ENCODE data around the gene MIPOL1.
"Not testable (repeated sequence)": the region's sequence is repeated elsewhere in the genome, so short reads cannot be mapped to it uniquely, and the experiment has no call there.

MIPOL1 gene

GRCh38 chr14:37197421-37198272 lies at the start of gene MIPOL1:
TSS of gene MIPOL1 (plus strand) at chr14:37197937. CDS start at chr14:37247889, 49,952 bp downstream.
- H3K36me3 Mint-ChIP-seq = no peaks in the 10 kb centered on the region
- no peak within 1 kb of the TSS for H3K27ac Mint-ChIP-seq
- H3K9me3 Mint-ChIP-seq = peaks cover 8% of the 10 kb centered on the region
- peak within 1 kb of the TSS; percentile 63 for H3K4me3 Mint-ChIP-seq
- peaks cover 16% of the 10 kb centered on the region for H3K4me1 Mint-ChIP-seq
- peaks cover 22% of the 10 kb centered on the region for H3K27me3 Mint-ChIP-seq

GRCh38 chr14:37150414-37150813 lies 47.3 kb upstream of the MIPOL1 start:
- no peaks in the 10 kb centered on the region for H3K4me1 Mint-ChIP-seq
- H3K27ac Mint-ChIP-seq = no peak overlapping the region
- H3K9me3 Mint-ChIP-seq = peaks cover 16% of the 10 kb centered on the region
- H3K27me3 Mint-ChIP-seq = peaks cover 3% of the 10 kb centered on the region
- H3K4me3 Mint-ChIP-seq = no peak overlapping the region
- H3K36me3 Mint-ChIP-seq = peaks cover 2% of the 10 kb centered on the region

- H3K4me1 Mint-ChIP-seq = no peaks in the 10 kb centered on the region
- no peak overlapping the region for H3K4me3 Mint-ChIP-seq
- H3K9me3 Mint-ChIP-seq = peaks cover 16% of the 10 kb centered on the region
- peaks cover 2% of the 10 kb centered on the region for H3K36me3 Mint-ChIP-seq
- H3K27me3 Mint-ChIP-seq = peaks cover 5% of the 10 kb centered on the region
- no peak overlapping the region for H3K27ac Mint-ChIP-seq
These were observed 44.7 kb upstream of the MIPOL1 start for GRCh38 chr14:37153005-37153404.

GRCh38 chr14:37153483-37153882 lies 44.3 kb upstream of the MIPOL1 start:
- no peak overlapping the region for H3K4me3 Mint-ChIP-seq
- H3K27ac Mint-ChIP-seq = no peak overlapping the region
- no peaks in the 10 kb centered on the region for H3K4me1 Mint-ChIP-seq
- H3K27me3 Mint-ChIP-seq = peaks cover 5% of the 10 kb centered on the region
- peaks cover 16% of the 10 kb centered on the region for H3K9me3 Mint-ChIP-seq
- peaks cover 2% of the 10 kb centered on the region for H3K36me3 Mint-ChIP-seq

GRCh38 chr14:37157987-37158386 lies 39.8 kb upstream of the MIPOL1 start:
- H3K9me3 Mint-ChIP-seq = peaks cover 14% of the 10 kb centered on the region
- no peaks in the 10 kb centered on the region for H3K36me3 Mint-ChIP-seq
- H3K27ac Mint-ChIP-seq = no peak overlapping the region
- no peaks in the 10 kb centered on the region for H3K4me1 Mint-ChIP-seq
- no peak overlapping the region for H3K4me3 Mint-ChIP-seq
- H3K27me3 Mint-ChIP-seq = peaks cover 3% of the 10 kb centered on the region

- H3K4me1 Mint-ChIP-seq, H3K36me3 Mint-ChIP-seq, H3K27ac Mint-ChIP-seq, H3K27me3 Mint-ChIP-seq, H3K9me3 Mint-ChIP-seq, H3K4me3 Mint-ChIP-seq: not testable (repeated sequence)
These were observed 35.4 kb upstream of the MIPOL1 start for GRCh38 chr14:37162307-37162706.

- H3K36me3 Mint-ChIP-seq = no peaks in the 10 kb centered on the region
- peaks cover 6% of the 10 kb centered on the region for H3K9me3 Mint-ChIP-seq
- H3K27me3 Mint-ChIP-seq = peaks cover 4% of the 10 kb centered on the region
- H3K4me1 Mint-ChIP-seq = no peaks in the 10 kb centered on the region
- H3K27ac Mint-ChIP-seq = no peak overlapping the region
- H3K4me3 Mint-ChIP-seq = no peak overlapping the region
These were observed 31.9 kb upstream of the MIPOL1 start for GRCh38 chr14:37165794-37166193.

GRCh38 chr14:37167151-37168047 lies 30.3 kb upstream of the MIPOL1 start:
- H3K4me1 Mint-ChIP-seq = no peaks in the 10 kb centered on the region
- no peak overlapping the region for H3K27ac Mint-ChIP-seq
- peaks cover 9% of the 10 kb centered on the region for H3K27me3 Mint-ChIP-seq
- H3K4me3 Mint-ChIP-seq = no peak overlapping the region
- no peaks in the 10 kb centered on the region for H3K9me3 Mint-ChIP-seq
- no peaks in the 10 kb centered on the region for H3K36me3 Mint-ChIP-seq

GRCh38 chr14:37168721-37169120 lies 29.0 kb upstream of the MIPOL1 start:
- Mint-ChIP-seq H3K27me3 (peaks cover 12% of the 10 kb centered on the region), H3K4me3 (no peak overlapping the region), H3K27ac (no peak overlapping the region), H3K4me1 (no peaks in the 10 kb centered on the region), H3K36me3 (no peaks in the 10 kb centered on the region), H3K9me3 (no peaks in the 10 kb centered on the region)

GRCh38 chr14:37170237-37170636 lies 27.5 kb upstream of the MIPOL1 start:
- Mint-ChIP-seq H3K27ac (no peak overlapping the region), H3K9me3 (no peaks in the 10 kb centered on the region), H3K27me3 (peaks cover 16% of the 10 kb centered on the region), H3K36me3 (no peaks in the 10 kb centered on the region), H3K4me1 (no peaks in the 10 kb centered on the region), H3K4me3 (no peak overlapping the region)

GRCh38 chr14:37170993-37171392 lies 26.7 kb upstream of the MIPOL1 start:
- Mint-ChIP-seq H3K27me3 (peaks cover 15% of the 10 kb centered on the region), H3K27ac (no peak overlapping the region), H3K36me3 (no peaks in the 10 kb centered on the region), H3K9me3 (no peaks in the 10 kb centered on the region), H3K4me3 (no peak overlapping the region), H3K4me1 (no peaks in the 10 kb centered on the region)

GRCh38 chr14:37171678-37172023 lies 26.1 kb upstream of the MIPOL1 start:
- Mint-ChIP-seq H3K4me3 (no peak overlapping the region), H3K4me1 (no peaks in the 10 kb centered on the region), H3K9me3 (no peaks in the 10 kb centered on the region), H3K27ac (no peak overlapping the region), H3K36me3 (peaks cover under 1% of the 10 kb centered on the region), H3K27me3 (peaks cover 15% of the 10 kb centered on the region)

GRCh38 chr14:37172024-37172869 lies 25.5 kb upstream of the MIPOL1 start, which contains the start of gene SLC25A21:
TSS of gene SLC25A21 (minus strand) at chr14:37172606.
- Mint-ChIP-seq H3K27me3 (peaks cover 18% of the 10 kb centered on the region), H3K4me3 (no peak within 1 kb of the TSS), H3K36me3 (peaks cover 1% of the 10 kb centered on the region), H3K4me1 (no peaks in the 10 kb centered on the region), H3K27ac (no peak within 1 kb of the TSS), H3K9me3 (peaks cover 5% of the 10 kb centered on the region)

GRCh38 chr14:37172936-37173614 lies 24.7 kb upstream of the MIPOL1 start:
- peaks cover 5% of the 10 kb centered on the region for H3K9me3 Mint-ChIP-seq
- no peak overlapping the region for H3K27ac Mint-ChIP-seq
- H3K36me3 Mint-ChIP-seq = peaks cover 1% of the 10 kb centered on the region
- no peaks in the 10 kb centered on the region for H3K4me1 Mint-ChIP-seq
- H3K4me3 Mint-ChIP-seq = no peak overlapping the region
- peaks cover 18% of the 10 kb centered on the region for H3K27me3 Mint-ChIP-seq

Measured in activated naive CD4-positive, alpha-beta T cell treated with anti-CD3 and anti-CD28 coated beads, Interleukin-2, amount 50 U/mL, for 24 hours (primary cell).